H1 (cell line): ENCODE measurements around the gene PDK2. TPM values are rescaled to one million over a fixed set of nuclear protein-coding genes. Genes with fewer than 3 reads are reported as not detected.

Experiments
- CHD1 ChIP-seq: IDR thresholded peaks from 2 replicates; pipeline ENCODE4 v1.6.1; 2012; ENCODE audit warnings: low read depth, low read length, improper control_type of control experiment
- E2F6 ChIP-seq: IDR thresholded peaks from 2 replicates; pipeline ENCODE4 v1.6.1; 2012; ENCODE audit warnings: inconsistent platforms
- GTF2F1 ChIP-seq: IDR thresholded peaks from 2 replicates; pipeline ENCODE4 v1.6.1; 2012; ENCODE audit warnings: low read depth, low read length, improper control_type of control experiment, borderline replicate concordance
- KDM1A ChIP-seq: fragments of 200-600, 300-600 bp; sonication (generic); IDR thresholded peaks from 2 replicates; pipeline ENCODE4 v1.7.1; 2016; ENCODE audit warnings: mild to moderate bottlenecking, low read length, borderline replicate concordance
- MAX ChIP-seq: IDR thresholded peaks from 2 replicates; pipeline ENCODE4 v1.6.1; 2012; ENCODE audit warnings: inconsistent platforms
- RAD21 ChIP-seq, 2 experiments: IDR thresholded peaks in 1 of 2; conservative IDR thresholded peaks in 1 of 2; 2 replicates each; pipeline ENCODE4 v1.6.1; 2011; ENCODE audit warnings: low read depth in 2 of 2, low read length in 2 of 2, improper control_type of control experiment in 1 of 2, inconsistent platforms in 1 of 2, mild to moderate bottlenecking in 1 of 2, moderate library complexity in 1 of 2
- SP1 ChIP-seq: IDR thresholded peaks from 2 replicates; pipeline ENCODE4 v1.6.1; 2011; ENCODE audit warnings: low read depth, low read length
- SRF ChIP-seq: IDR thresholded peaks from 2 replicates; pipeline ENCODE4 v1.6.1; 2011; ENCODE audit warnings: mild to moderate bottlenecking, low read depth, low read length, moderate library complexity
- TAF1 ChIP-seq: IDR thresholded peaks from 2 replicates; pipeline ENCODE4 v1.6.1; 2011; ENCODE audit warnings: mild to moderate bottlenecking, low read depth, low read length
- polyA plus RNA-seq, 7 experiments: library from polyadenylated mRNA; depleted of rRNA in 3 of 7; stranded (reverse) in 5 of 7; unstranded in 2 of 7; fragments of >200 nt in 5 of 7; fragments of 200-250 nt in 2 of 7; gene quantifications; 1 replicate in 5 of 7; 2 replicates in 1 of 7; 4 replicates in 1 of 7; pipeline versions ENCODE4 v1.2.1 to v1.2.3, GENCODE V29; 2011 to 2013; ENCODE audit warnings: missing spikeins in 2 of 7, mixed read lengths in 2 of 7
- total RNA-seq: library from RNA; stranded (reverse); fragmentation: NEBNext Ultra II Directional; extraction: Animal tissue kit (Norgen Biotek cat#: 25700); gene quantifications from 2 replicates; pipeline ENCODE4 v1.2.1, GENCODE V29; 2021
- TF ChIP-seq, protein P1 (sequence below), 3 experiments: IDR thresholded peaks; 1 replicate in 2 of 3; 2 replicates in 1 of 3; pipeline versions ENCODE4 v1.5.1 to v1.6.1; 2011; ENCODE audit warnings: low read length in 3 of 3, mild to moderate bottlenecking in 3 of 3, inconsistent platforms in 2 of 3, low read depth in 1 of 3, moderate library complexity in 1 of 3; ENCODE audit not compliant: insufficient read depth in 1 of 3; ENCODE audit errors: control extremely low read depth in 1 of 3

Gene PDK2
- total and polyA plus RNA-seq, 2 of the 8 experiments (the other 6 are each of a cell fraction or from before 2014, with no cell fraction given) = 18.3 to 121 TPM

DNA sequence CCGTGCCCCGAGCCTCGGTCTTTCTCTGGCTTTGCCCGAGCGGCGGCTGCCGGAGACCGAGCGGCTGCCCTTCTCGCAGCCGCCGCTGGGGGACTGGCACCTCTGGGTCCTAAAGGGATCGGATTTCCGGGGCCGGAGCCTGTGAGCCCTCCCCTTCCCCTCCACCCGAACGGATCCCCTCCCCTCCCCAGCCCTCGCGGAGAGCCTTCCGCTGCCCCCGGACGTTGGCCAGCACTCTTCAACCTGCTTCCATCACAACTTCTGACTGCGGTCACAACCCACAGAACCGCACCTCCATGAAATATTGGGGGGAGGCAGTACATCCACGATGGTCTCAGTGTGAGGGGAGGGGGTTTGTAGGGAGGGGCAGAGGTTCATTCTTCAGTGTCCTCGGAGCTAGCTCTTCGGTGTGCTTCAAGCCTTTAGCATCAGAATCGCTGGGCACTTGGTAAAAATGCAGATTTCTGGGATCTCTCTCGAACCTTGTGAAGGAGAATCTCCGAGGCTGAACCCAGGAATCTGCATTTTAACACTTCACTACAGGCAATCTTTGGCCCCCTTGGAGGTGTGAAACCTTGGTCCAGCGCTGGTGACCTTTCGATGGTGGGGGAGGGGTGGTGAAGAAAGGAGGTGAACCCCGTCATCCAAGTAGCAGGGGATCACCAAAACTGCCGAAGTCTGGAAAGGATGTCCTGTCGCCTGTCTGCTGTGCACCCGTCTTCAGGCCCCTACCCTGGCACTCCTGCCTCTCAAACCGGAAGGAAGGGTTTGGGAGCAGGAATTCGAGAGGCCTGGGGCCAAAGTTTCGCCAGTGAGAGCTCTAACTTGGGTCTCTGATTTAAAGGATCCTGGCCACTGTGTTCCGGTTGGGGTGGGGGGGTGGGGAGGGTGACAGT, 56.1 kb downstream of the PDK2 start (continued):
- TF ChIP-seq CHD1 = no peak
- peak in 1 of 2 experiments; percentile 6; a peak in 2 of 4 replicates for TF ChIP-seq RAD21 (IDR thresholded peaks at IDR 0.05 in 1 of 2, conservative IDR thresholded peaks at IDR 0.05 in 1 of 2; ENCODE audit: low read depth in 2 of 2, low read length in 2 of 2)
- TF ChIP-seq SRF = no peak
- TF ChIP-seq MAX = 0 out of 2 replicates have a peak, but pooled peaks have one; percentile 6
- TF ChIP-seq, protein P1, sequence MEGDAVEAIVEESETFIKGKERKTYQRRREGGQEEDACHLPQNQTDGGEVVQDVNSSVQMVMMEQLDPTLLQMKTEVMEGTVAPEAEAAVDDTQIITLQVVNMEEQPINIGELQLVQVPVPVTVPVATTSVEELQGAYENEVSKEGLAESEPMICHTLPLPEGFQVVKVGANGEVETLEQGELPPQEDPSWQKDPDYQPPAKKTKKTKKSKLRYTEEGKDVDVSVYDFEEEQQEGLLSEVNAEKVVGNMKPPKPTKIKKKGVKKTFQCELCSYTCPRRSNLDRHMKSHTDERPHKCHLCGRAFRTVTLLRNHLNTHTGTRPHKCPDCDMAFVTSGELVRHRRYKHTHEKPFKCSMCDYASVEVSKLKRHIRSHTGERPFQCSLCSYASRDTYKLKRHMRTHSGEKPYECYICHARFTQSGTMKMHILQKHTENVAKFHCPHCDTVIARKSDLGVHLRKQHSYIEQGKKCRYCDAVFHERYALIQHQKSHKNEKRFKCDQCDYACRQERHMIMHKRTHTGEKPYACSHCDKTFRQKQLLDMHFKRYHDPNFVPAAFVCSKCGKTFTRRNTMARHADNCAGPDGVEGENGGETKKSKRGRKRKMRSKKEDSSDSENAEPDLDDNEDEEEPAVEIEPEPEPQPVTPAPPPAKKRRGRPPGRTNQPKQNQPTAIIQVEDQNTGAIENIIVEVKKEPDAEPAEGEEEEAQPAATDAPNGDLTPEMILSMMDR (IDR thresholded peaks at IDR 0.05; ENCODE audit: control extremely low read depth in 1 of 3, insufficient read depth in 1 of 3, low read depth in 1 of 3, low read length in 3 of 3) = peak; percentile 29 to 53 (median 32); a peak in 3 of 4 replicates
- no peak for TF ChIP-seq TAF1
- no peak for TF ChIP-seq E2F6
- TF ChIP-seq KDM1A = peak; percentile 82; the same call in 1 of the 2 replicates
- TF ChIP-seq GTF2F1 = no peak
- TF ChIP-seq SP1 = peak; percentile 70; the same call in 1 of the 2 replicates
